HG03378 (cell line): ENCODE measurements around the gene RMC1.
"Not testable (repeated sequence)": the region's sequence is repeated elsewhere in the genome, so short reads cannot be mapped to it uniquely, and the experiment has no call there.

Experiments
- ATAC-seq: cut with Tn5 transposase; IDR thresholded peaks from one replicate; pipeline ENCODE4 v1.9.1; 2021; ENCODE audit warnings: mild to moderate bottlenecking, moderate library complexity; ENCODE audit not compliant: unreplicated experiment

RMC1 gene

GRCh38 chr18:23503038-23503962 lies at the start of gene RMC1:
Gene RMC1, plus strand, starts transcription at chr18:23503511. Its CDS starts 108 bp downstream, at chr18:23503619.
- ATAC-seq: peak; percentile 41

DNA sequence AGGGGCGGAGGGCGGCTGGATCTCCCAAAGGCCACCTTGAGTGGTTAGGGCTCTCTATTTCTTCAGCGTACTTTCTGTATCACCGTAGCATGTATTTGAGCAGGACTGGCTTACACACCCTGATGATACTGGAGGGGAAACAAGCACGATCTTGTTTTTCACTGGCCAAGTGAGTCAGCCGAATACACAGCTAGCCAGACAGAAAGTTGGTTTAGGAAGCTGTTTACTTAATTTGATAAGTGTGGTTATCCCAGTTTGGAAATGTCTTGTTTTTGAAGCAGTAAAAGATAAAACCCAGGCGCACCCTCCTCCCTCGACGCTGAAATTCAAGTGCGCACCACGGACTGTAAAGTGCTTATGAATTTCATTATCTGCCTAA lies 49.6 kb upstream of the RMC1 start:
- ATAC-seq: no peak

- ATAC-seq: no peak
Observed at GRCh38 chr18:23456835-23457234, 46.5 kb upstream of the RMC1 start.

- no peak for ATAC-seq
Observed at GRCh38 chr18:23458830-23459529, 44.3 kb upstream of the RMC1 start.

GRCh38 chr18:23459530-23459921 lies 43.8 kb upstream of the RMC1 start:
- no peak for ATAC-seq

DNA sequence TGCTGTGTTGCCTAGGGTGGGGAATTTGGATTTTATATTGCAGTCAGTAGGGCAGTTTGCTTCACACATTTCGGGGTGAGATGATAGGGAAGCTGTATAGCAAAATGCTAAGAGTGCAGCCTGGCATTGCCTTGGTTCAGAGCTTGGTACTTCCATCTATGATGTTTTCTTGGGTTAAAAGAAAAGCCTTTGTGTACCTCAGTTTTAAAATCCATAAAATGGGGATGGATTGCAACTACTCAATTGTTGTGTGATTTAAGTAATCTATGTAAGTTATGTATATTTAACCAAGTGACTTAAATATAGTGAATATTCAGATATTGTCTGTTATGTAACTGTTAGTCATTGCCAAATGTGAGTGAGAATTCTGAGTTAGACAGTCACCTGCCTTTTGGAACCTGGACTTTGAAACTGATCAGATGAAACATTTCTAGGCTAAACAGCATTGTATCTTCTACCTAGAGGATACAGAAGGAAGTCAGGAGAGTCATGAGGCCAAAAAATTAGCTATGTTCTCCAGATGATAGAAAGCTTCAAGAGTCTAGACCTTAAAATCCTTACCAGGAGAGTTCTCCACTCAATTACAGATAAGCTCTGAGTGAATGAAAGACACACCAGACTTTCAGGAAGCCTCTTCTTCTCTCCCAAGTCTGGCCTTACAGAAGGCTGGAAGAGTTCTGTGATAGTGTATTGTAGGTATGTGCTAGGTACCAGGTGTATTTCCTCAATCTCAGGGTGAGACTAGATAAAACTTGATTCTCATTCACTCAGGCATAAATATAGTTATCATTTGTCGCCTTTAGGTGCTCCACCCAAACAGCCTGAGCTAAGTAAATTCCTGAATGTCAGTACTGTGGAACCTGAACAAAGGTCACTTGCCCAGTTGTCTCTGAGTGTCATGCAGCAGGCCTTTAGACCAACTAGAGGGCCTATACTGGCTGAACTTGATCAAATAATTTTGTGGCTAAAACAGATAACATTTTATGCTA lies 42.7 kb upstream of the RMC1 start:
- ATAC-seq: no peak

DNA sequence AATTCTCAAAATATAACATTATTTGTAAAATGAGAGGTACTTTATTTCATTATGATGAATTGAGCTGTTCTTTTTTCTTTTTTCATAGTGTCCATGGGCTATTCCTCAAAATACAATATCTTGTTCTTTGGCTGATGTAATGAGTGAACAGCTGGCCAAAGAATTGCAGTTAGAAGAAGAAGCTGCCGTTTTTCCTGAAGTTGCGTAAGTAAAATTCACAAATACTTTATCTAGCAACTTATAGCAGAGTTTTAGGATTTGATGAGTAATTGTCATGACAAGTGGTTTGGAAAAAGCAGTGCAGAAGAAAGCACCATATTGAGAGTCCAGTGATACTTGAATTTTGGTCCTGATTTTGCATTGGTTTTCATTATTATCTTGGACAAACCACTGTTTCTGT lies 40.4 kb upstream of the RMC1 start:
- no peak for ATAC-seq

DNA sequence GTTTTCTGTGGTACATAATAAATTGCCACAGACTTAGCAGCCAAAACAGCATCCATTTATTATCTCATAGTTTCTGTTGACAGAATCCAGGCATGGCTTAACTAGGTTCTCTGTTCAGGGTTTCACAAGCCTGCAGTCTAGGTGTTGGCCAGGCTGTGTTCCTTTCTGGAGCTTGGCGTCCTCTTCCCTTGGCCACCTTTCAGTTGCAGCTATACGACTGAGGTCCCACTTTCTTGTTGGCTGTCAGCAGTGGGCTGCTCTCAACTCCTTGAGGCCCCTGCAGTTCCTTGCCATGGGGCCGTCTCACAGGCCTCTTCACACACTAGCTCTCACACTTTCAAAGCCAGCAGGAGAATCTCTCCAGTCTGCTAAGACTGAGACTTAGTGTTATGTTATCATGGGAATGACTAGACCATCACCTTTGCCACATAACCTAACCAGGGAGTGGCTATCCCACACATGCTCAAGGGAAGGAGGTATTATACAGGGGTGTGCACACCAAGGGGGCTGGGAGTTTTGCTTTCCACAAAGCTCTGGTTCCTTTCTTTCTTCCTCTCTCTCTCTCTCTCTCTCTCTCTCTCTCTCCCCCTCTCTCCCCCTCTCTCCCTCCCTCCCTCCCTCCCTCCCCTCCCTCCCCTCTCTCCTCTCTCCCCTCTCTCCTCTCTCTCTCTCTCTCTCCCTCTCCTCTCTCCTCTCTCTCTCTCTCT lies 34.4 kb upstream of the RMC1 start:
- ATAC-seq: no peak

- ATAC-seq: no peak
Observed at GRCh38 chr18:23470620-23471387, 32.5 kb upstream of the RMC1 start.

DNA sequence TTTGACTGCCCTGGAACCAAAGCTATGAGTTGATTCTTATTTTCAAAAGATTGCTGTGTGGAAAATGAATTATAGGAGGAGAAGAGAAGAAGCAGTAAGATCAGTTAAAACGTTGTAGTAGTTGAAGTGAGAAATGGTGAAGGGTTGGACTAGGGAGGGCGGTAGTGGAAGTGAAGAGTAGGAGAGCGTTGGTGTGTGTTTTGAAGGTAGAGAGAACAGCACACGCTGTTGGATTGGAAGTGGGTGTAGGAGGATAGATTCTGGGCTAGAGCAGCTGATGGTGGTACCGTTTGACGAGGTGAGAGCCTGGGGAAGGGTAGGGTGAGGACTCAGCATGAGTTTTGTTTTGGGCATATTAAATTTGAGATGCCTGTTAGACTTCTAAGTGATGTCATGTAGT lies 31.8 kb upstream of the RMC1 start:
- ATAC-seq: no peak

DNA sequence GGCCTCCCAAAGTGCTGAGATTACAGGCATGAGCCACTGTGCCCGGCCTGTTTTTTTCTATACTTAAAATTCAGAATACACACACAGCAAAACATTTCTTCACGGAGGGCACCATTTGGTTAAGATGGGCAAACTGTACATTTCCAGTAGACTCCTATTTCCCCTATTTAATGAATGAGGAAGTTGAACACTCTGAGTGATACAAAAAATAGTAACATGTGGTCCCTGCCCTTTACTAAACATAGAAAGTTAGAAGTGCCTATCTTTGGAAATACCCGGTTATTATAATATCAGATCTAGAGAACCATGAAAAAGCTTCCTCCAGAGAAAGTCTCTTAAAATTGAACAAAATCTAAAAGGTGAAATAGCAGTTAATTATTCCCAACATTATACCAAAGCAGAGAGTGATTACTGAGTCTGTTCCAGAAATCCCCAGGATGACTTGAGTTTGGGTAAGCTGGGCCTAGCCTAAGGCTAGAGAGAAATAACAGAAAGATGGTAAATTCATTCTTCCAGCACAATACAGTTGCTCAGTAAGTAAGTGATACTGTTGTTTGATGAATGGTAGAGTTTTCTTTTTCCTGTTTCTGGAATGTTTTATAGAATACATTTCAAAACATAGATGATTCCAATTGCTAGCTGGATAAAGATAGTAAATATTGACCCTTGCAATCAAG lies 23.3 kb upstream of the RMC1 start:
- peak; percentile 50 for ATAC-seq

DNA sequence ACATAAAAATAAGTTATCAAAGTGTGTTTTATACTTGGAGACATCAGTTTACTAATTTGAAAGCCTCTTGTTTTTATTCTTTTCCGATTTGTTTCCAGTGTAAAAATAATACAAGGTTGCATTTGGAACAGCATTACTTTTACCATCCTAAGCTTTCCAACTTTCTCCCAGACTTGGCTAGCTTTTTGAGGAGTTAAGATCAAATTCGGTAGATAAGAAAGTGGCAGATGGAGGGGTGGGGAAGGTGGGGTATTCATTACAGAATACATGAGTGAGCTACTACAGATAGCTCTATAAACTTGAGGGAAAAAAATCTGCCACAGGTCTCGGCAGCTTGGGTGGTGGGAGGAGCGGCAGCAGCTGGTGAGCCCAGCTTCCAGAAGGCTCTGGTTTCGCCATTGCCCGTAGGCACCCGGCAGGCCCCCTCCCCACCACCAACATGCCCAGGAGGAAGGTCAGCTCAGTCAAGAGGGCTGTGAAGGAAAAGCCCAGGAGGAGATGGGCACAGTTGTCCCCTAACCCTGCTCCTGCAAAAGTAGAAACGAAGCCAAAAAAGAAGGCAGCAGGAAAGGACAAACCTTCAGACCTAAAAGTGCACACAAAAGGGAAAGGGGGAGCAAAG lies 18.6 kb upstream of the RMC1 start:
- ATAC-seq: no peak

DNA sequence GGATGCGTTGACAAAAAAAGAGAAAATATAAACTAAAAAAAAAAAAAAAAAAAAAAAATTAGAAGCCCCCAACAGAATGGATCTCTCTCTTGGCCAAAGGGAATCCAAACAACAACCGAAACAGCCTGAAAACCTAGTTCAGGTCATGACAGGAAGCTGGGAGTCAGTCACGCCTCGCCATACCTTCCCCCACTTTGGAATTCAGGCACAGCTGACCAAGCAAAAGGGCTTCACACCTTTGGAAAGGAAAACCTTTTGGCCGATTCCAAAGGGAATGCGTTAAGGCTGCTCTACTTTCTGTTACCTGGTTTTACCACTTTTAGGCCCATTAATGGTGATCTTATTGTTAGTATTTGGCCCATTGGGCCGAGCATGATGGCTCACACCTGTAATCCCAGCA lies 17.9 kb upstream of the RMC1 start:
- ATAC-seq: no peak

DNA sequence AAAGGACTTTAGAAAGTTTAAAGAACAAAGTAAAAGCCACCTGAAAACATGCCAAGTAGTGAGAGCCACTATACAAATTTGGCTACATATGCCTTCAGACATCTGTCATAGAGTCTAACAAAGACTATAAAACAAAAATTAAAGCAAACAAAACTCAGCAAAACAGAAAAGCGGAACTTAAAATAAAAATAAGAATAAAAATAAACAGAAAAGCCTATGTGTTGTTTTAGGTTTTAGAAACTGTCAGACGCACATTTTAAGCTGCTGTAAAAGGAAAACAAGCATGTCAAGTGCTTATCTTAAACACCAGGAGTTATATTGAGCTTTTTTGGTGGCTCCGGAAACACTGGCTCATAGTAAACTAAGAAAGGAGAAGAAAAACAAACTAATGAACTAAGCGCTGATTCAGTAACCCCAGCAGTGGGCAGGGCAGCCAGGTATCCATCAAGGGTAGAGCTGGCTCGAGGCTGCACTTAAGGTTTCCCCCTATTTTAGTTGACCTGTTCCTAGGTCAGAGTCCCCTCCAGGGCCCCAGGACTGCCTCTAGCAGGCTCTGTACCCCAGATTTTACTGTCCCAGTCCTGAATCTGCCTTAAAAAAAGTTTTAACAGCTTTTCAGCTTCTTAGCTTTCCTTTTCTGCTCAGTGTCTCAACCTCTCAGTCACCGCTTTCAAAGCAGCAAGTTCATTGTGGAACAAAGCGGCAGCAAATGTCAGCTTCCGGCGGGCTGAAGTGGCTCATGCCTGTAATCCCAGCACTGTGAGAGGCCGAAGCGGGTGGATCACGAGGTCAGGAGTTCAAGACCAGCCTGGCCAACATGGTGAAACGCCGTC lies 15.4 kb upstream of the RMC1 start:
- peak; percentile 71 for ATAC-seq

GRCh38 chr18:23489586-23489985 lies 13.7 kb upstream of the RMC1 start:
- not testable (repeated sequence) for ATAC-seq

GRCh38 chr18:23493654-23494053 lies 9.7 kb upstream of the RMC1 start:
- no peak for ATAC-seq

DNA sequence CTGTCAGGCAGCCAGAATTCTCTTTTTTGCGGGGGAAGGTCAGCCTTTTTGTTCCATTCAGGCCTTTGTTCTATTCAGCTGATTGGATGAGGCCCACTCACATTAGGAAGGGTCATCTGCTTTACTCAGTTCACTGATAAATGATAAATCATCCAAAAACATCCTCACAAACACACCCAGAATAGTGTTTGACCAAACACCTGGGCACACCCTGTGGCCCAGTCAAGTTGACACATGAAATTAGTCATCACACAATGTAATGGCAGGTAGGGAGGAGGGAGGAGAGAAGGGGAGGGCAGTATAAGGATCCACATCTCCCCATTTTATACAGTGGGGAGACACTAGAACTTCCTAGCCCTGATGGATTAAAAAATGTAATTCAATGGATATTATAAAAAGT lies 8.3 kb upstream of the RMC1 start:
- ATAC-seq: no peak
